RWPE2 (cell line): Measurements from ENCODE around the gene SCARF1.

Experiments used
- ATAC-seq: fragments of 200-7000 bp; cut with Tn5 transposase; 3 replicates; pipeline ENCODE4 v1.9.1; 2021; ENCODE audit warnings: low read depth
- DNase-seq: peaks from one replicate; pipeline ENCODE4 v3.0.0-alpha.2; 2020; ENCODE audit warnings: low spot score
- H3K27ac ChIP-seq: fragments of 450-650 bp; 2 replicates; pipeline ENCODE4 v1.5.1; 2017; ENCODE audit warnings: mild to moderate bottlenecking; ENCODE audit not compliant: poor library complexity, severe bottlenecking
- H3K27me3 ChIP-seq: fragments of 250-450 bp; sonication (Bioruptor Pico); 2 replicates; pipeline ENCODE4 v1.5.1; 2021; ENCODE audit warnings: mild to moderate bottlenecking, moderate library complexity; ENCODE audit not compliant: insufficient read depth, poor library complexity, severe bottlenecking
- H3K36me3 ChIP-seq: fragments of 250-450 bp; sonication (Bioruptor Pico); 2 replicates; pipeline ENCODE4 v1.5.1; 2020; ENCODE audit warnings: low read depth, mild to moderate bottlenecking, moderate library complexity
- H3K4me1 ChIP-seq: fragments of 250-450 bp; sonication (Bioruptor Pico); 2 replicates; pipeline ENCODE4 v1.5.1; 2021; ENCODE audit warnings: mild to moderate bottlenecking, moderate library complexity; ENCODE audit not compliant: insufficient read depth, poor library complexity, severe bottlenecking
- H3K4me3 ChIP-seq: fragments of 250-450 bp; sonication (Bioruptor Pico); 2 replicates; pipeline ENCODE4 v1.5.1; 2021; ENCODE audit warnings: mild to moderate bottlenecking, moderate library complexity; ENCODE audit not compliant: severe bottlenecking
- H3K9me3 ChIP-seq: fragments of 250-450 bp; sonication (Bioruptor Pico); 2 replicates; pipeline ENCODE4 v1.5.1; 2021; ENCODE audit warnings: mild to moderate bottlenecking, moderate library complexity; ENCODE audit not compliant: severe bottlenecking
- TF ChIP-seq, protein P1 (sequence below): fragments of 450-650 bp; IDR thresholded peaks from one replicate; pipeline ENCODE4 v1.5.1; 2017; ENCODE audit warnings: mild to moderate bottlenecking, moderate library complexity; ENCODE audit not compliant: poor library complexity, severe bottlenecking

SCARF1 gene

DNA sequence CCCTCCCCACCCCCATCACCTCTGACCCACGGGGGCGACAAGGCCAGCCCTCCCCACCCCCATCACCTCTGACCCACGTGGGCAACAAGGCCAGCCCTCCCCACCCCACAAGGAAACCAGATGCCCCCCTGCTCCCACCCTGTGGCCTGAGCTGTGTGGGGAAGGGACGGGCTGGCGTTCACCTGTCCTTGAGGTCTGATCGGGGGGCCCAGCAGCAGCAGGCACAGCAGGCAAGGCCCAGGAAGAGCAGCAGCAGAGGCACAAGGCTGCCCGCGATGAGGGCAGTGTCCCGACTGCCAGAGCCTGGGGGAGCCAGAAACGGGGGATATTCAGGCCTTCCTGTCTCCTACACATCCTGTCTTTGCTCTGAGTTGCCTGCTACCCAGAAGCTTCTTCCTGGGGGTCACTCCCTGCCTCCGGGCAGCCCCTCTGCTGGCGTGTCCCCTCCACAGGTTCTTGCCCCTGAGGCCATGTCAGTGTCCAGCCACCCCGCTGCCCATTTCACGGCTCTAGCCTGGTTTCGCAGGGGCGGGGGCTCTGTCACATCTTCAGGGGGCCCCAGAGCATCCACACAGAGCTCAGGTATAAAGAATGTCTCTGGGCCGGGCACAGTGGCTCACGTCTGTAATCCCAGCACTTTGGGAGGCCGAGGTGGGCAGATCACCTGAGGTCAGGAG lies 6.8 kb downstream of the SCARF1 start:
- H3K27ac ChIP-seq = no peak overlapping the region

DNA sequence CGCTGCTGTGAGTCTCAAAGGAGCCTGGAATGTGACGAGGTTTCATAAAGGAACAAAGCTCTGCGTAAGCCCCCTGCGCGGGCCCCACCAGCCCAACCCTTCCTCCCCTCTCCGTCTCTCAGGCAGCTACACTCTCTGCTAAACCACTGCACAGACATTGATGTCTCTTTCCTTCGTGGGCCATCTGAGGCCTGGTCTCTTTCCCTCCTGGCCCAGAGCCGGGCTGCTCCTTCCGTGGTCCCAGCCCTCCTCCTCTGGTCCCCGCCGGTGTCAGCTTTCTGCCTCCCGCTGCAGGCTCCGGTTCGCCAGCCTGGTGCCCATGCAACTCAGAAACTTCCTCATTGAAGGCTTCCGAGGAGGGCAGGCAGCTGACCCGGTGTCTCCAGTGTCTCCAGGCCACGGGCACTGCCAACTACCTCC lies 7.4 kb downstream of the SCARF1 start:
- H3K27me3 ChIP-seq = no peaks in the 10 kb centered on the region
- no peak overlapping the region for H3K4me3 ChIP-seq
- no peaks in the 10 kb centered on the region for H3K4me1 ChIP-seq
- no peak for ATAC-seq
- H3K36me3 ChIP-seq = no peaks in the 10 kb centered on the region
- H3K9me3 ChIP-seq = no peaks in the 10 kb centered on the region
- DNase-seq = no peak
- TF ChIP-seq, protein P1, sequence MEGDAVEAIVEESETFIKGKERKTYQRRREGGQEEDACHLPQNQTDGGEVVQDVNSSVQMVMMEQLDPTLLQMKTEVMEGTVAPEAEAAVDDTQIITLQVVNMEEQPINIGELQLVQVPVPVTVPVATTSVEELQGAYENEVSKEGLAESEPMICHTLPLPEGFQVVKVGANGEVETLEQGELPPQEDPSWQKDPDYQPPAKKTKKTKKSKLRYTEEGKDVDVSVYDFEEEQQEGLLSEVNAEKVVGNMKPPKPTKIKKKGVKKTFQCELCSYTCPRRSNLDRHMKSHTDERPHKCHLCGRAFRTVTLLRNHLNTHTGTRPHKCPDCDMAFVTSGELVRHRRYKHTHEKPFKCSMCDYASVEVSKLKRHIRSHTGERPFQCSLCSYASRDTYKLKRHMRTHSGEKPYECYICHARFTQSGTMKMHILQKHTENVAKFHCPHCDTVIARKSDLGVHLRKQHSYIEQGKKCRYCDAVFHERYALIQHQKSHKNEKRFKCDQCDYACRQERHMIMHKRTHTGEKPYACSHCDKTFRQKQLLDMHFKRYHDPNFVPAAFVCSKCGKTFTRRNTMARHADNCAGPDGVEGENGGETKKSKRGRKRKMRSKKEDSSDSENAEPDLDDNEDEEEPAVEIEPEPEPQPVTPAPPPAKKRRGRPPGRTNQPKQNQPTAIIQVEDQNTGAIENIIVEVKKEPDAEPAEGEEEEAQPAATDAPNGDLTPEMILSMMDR = no peak
- H3K27ac ChIP-seq = no peak overlapping the region

More for the DNA sequence above, 6.8 kb downstream of the SCARF1 start:
- ATAC-seq = no peak
- Histone ChIP-seq H3K27me3 (no peaks in the 10 kb centered on the region), H3K9me3 (no peaks in the 10 kb centered on the region), H3K4me1 (peaks cover under 1% of the 10 kb centered on the region), H3K4me3 (no peak overlapping the region), H3K36me3 (no peaks in the 10 kb centered on the region)
- TF ChIP-seq, protein P1 = no peak
- DNase-seq = no peak

- no peak for ATAC-seq
- H3K36me3 ChIP-seq = no peaks in the 10 kb centered on the region
- H3K4me1 ChIP-seq = no peaks in the 10 kb centered on the region
- H3K9me3 ChIP-seq = no peaks in the 10 kb centered on the region
- DNase-seq = no peak
- no peak overlapping the region for H3K27ac ChIP-seq
- no peaks in the 10 kb centered on the region for H3K27me3 ChIP-seq
- TF ChIP-seq, protein P1 = no peak
- no peak overlapping the region for H3K4me3 ChIP-seq
These were observed 8.7 kb downstream of the SCARF1 start for GRCh38 chr17:1636732-1637285.

- no peak for ATAC-seq
- H3K27ac ChIP-seq = no peak overlapping the region
- no peak overlapping the region for H3K4me3 ChIP-seq
- H3K9me3 ChIP-seq = no peaks in the 10 kb centered on the region
- TF ChIP-seq, protein P1 = no peak
- no peaks in the 10 kb centered on the region for H3K36me3 ChIP-seq
- no peaks in the 10 kb centered on the region for H3K27me3 ChIP-seq
- no peak for DNase-seq
- H3K4me1 ChIP-seq = no peaks in the 10 kb centered on the region
These were observed 9.7 kb downstream of the SCARF1 start for GRCh38 chr17:1635675-1636465.
